GM19463 (cell line): ENCODE data around the gene C9orf40.

ENCODE experiments used
- ATAC-seq: cut with Tn5 transposase; IDR thresholded peaks from one replicate; pipeline ENCODE4 v1.9.1; 2021; ENCODE audit warnings: mild to moderate bottlenecking, moderate library complexity; ENCODE audit not compliant: unreplicated experiment

C9orf40 gene, protein sequence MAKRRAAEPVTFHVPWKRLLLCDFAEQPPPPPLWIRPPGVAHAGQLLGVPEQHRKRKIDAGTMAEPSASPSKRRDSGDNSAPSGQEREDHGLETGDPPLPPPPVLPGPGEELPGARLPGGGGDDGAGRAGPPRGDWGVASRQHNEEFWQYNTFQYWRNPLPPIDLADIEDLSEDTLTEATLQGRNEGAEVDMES

GRCh38 chr9:74952201-74953151, at the start of gene C9orf40:
TSS of gene C9orf40 (minus strand) at chr9:74952912. CDS start at chr9:74952611, 301 bp downstream.
- ATAC-seq: peak; percentile 83

DNA sequence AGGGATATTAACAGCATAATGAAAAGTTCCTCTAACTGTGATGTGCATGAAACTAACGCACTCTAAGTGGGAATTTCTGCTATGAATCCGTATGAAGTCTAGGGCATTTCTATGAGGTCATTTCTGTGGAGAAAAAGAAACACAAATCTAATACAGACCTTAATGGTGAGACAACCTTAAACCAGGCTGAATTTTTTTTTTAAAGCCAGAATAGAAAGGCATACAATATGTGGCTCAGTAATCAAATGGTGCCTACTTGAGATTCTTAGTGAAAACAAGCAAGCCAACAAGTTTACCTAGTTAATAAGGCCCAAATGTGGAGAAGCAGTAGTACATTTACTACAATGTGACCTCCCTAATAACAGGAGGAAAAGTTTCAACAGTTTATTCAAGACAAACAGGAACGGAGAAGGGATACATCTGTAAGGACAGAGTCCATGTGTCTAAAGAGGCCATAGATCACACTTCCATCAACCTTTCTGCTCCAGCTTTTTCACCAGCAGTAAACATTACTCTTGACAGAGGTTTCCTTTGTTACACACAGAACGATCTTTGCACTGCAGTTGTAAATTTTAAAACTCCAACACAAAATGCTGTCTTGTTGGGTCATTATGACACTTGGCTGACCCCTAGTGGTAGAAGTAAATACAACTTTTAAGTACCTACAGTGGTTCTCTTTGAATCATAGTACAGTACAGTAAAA, 49.2 kb upstream of the C9orf40 start:
- peak; percentile 73 for ATAC-seq

- ATAC-seq: peak; percentile 79
Observed at GRCh38 chr9:75000835-75001234, 48.1 kb upstream of the C9orf40 start.

DNA sequence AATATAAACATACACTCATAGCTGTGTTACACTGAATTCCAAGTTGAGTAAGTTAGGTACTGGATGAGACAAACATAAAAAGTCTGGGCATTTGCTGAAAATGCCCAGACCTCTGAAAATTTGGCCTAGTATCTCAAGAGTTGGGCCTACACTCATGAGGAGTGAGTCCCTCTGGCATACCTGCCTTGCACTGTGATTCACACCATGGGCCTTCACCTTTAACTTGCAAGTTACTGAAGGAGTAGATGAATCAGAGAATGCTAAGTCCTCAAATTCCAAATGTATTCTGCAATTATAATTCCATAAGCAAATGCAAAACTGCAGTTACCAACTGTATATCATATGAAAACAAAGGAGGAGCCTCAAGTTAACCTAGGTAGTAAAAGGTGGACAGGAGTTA, 32.3 kb upstream of the C9orf40 start:
- no peak for ATAC-seq

- no peak for ATAC-seq
Observed at GRCh38 chr9:74983709-74984108, 31.0 kb upstream of the C9orf40 start.

- ATAC-seq: no peak
Observed at GRCh38 chr9:74979844-74980243, 27.1 kb upstream of the C9orf40 start.

- ATAC-seq: no peak
Observed at GRCh38 chr9:74977287-74977686, 24.6 kb upstream of the C9orf40 start.

- ATAC-seq: no peak
Observed at GRCh38 chr9:74975538-74975937, 22.8 kb upstream of the C9orf40 start.

GRCh38 chr9:74974558-74974957, 21.8 kb upstream of the C9orf40 start:
- ATAC-seq: no peak

- no peak for ATAC-seq
Observed at GRCh38 chr9:74973714-74974113, 21.0 kb upstream of the C9orf40 start.

DNA sequence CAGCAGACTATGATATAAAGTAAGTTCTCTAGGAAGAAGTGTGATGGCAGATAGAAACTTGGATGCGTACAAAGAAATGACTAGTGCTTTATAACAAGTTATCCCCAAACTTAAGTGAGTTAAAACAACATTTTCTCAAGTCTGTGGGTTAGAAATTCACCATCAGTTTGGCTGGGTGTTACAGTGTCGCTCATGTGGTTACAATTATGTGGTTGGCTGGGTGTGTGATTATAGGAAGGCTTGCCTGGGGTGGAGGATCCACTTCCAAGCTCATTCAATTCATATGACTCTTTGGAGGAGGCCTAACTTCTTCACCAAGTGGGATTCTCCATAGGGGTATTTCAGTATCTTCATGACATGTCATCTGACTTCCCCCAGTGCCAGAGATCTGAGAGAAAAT, 10.3 kb upstream of the C9orf40 start:
- ATAC-seq: no peak

DNA sequence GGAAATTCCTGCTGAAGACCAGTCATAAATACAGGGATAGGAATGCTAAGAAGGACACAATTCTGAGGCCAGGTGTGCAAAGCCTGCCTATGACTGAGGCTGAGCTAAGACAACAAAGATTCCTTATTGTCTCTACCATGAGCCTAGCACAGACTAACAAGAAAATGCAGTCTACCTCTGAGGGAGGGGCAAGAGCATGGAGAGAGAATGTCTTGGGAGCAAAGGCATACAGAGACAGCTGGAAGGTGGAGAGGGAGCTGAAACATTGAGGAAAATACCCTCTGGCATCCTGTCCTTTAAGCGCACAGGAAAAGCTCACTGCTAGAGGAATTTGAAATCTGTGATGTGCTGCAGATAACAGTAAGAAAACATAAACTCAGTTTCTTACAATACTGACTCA, 8.8 kb upstream of the C9orf40 start:
- no peak for ATAC-seq

GRCh38 chr9:74960561-74960960, 7.8 kb upstream of the C9orf40 start:
- ATAC-seq: no peak

- ATAC-seq: no peak
Observed at GRCh38 chr9:74958587-74958986, 5.9 kb upstream of the C9orf40 start.

DNA sequence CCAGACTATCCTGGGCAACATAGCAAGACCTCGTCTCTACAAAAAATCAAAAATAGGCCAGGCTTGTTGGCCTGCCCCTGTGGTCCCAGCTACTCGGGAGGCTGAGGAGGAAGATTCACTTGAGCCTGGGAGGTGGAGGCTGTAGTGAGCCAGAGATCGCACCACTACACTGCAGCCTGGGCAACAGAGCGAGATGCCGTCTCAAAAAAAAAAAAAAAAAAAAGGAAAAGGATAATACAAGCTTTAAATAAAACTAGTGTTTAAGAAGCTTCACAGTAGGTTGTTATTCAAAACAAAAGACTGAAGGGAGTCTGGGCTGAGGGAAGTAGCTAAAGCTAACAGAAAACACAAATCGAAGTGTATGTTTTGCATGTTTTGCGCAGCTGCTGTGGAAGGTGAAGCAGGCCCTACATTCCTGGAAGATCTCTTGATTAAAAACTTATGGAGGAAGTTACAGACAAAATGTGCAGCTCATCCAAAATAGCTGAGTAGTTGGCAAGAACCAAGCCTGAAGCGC, 581 bp upstream of the C9orf40 start:
- ATAC-seq: no peak

DNA sequence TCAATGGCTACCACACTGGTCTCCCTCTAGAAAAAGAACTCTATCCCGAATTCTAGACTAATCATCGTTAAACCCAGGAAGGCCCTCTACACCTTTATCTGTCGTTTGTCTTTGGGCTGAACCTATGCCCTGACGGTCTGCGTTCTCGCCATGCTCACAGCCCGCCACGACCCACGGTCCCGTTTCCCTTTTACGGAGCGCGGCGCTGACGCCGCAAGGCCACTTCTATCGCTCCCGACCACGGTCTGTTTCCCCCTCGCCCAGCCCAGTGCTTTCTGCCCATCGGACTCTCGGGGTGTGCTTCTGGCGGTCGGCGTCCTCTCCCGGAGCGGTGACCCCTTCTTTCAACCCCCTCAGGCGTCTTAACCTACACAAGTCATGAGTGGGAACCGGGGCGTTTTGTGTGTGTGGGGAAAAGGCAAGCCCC, 974 bp downstream of the C9orf40 start:
- ATAC-seq: peak; percentile 25

GRCh38 chr9:74951107-74951720, 1.5 kb downstream of the C9orf40 start:
- no peak for ATAC-seq

- no peak for ATAC-seq
Observed at GRCh38 chr9:74949859-74950855, 2.6 kb downstream of the C9orf40 start.

- ATAC-seq: no peak
Observed at GRCh38 chr9:74948937-74949336, 3.8 kb downstream of the C9orf40 start.

- ATAC-seq: no peak
Observed at GRCh38 chr9:74946686-74947085, 6.0 kb downstream of the C9orf40 start.
